Measurements from ENCODE around the gene CTAG2.

GRCh38 chrX:154696676-154697045 lies 43.3 kb upstream of the CTAG2 start:
- TF ChIP-seq ZNF274 (IDR thresholded peaks at IDR 0.05; ENCODE audit: low read depth, low read length) (no peak), SUZ12 (IDR thresholded peaks at IDR 0.05; ENCODE audit: extremely low read depth, insufficient read depth, insufficient read length) (no peak)
